Astrocyte of the cerebellum (primary cell): Measurements from ENCODE around the gene MOCS1.

Source experiments
- DNase-seq: peaks from one replicate; pipeline ENCODE4 v3.0.0-alpha.2; 2011; ENCODE audit warnings: low read depth
- H3K4me3 ChIP-seq: 2 replicates; pipeline ENCODE4 v1.5.1; 2011; ENCODE audit warnings: mild to moderate bottlenecking, low read depth, low read length, moderate library complexity
- CTCF ChIP-seq: IDR thresholded peaks from 2 replicates; pipeline ENCODE4 v1.5.1; 2012; ENCODE audit warnings: low read length, low read depth, moderate library complexity, mild to moderate bottlenecking; ENCODE audit errors: missing control alignments
- in situ Hi-C: cut with HindIII; loops from 2 replicates; pipeline ENCODE4 v1.10.0; 2017; ENCODE audit warnings: low sequenced_read_pairs

MOCS1 gene

GRCh38 chr6:39902786-39903465 is 31.3 kb downstream of the MOCS1 start:
- no peak overlapping the region for H3K4me3 ChIP-seq
- no peak for DNase-seq
- in situ Hi-C loops: no loop called here
- no peak for TF ChIP-seq CTCF

- DNase-seq: no peak
- in situ Hi-C loops: no loop called here
- no peak overlapping the region for H3K4me3 ChIP-seq
- no peak for TF ChIP-seq CTCF
Measured at GRCh38 chr6:39902136-39902535, 32.1 kb downstream of the MOCS1 start.

GRCh38 chr6:39901670-39902069 is 32.6 kb downstream of the MOCS1 start:
- TF ChIP-seq CTCF: no peak
- in situ Hi-C loops: no loop called here
- DNase-seq: no peak

GRCh38 chr6:39901116-39901655 is 33.1 kb downstream of the MOCS1 start:
- DNase-seq: no peak
- in situ Hi-C loops: no loop called here
- no peak for TF ChIP-seq CTCF
- no peak overlapping the region for H3K4me3 ChIP-seq

More at GRCh38 chr6:39901670-39902069, 32.6 kb downstream of the MOCS1 start:
- H3K4me3 ChIP-seq: no peak overlapping the region

- no peak for TF ChIP-seq CTCF
- no peak for DNase-seq
- no peak overlapping the region for H3K4me3 ChIP-seq
- in situ Hi-C loops: no loop called here
Measured at GRCh38 chr6:39899554-39900295, 34.5 kb downstream of the MOCS1 start.

GRCh38 chr6:39898625-39899024 is 35.6 kb downstream of the MOCS1 start:
- no peak for DNase-seq
- no peak overlapping the region for H3K4me3 ChIP-seq
- no peak for TF ChIP-seq CTCF
- in situ Hi-C loops: no loop called here
